ENCODE results near the gene CYLD.

Gene CYLD

DNA sequence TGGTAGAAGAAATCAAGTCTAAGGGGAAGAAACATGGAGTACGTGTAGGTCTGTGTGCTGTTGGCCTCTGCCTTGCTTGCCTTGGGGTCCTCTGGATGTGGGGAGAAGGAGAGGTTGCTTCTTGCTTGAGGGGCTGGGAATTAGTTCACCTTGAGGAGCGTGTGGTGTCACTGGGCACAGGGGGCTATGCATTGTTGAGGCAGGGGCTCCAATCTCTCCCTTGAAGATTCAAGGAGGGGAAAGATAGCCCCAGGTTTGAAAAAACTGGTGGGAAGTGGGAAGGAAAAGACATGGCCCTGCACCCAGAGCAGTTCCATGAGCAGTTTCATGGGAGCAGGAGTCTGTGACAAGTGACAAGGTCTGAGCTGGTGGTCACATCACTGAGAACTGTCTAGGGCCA is 103.4 kb downstream of the CYLD start:
- DNase-seq (ENCODE audit: low spot score) = no peak

- no peak for DNase-seq (ENCODE audit: low spot score)
These were observed 104.6 kb downstream of the CYLD start for GRCh38 chr16:50846511-50846910.

DNA sequence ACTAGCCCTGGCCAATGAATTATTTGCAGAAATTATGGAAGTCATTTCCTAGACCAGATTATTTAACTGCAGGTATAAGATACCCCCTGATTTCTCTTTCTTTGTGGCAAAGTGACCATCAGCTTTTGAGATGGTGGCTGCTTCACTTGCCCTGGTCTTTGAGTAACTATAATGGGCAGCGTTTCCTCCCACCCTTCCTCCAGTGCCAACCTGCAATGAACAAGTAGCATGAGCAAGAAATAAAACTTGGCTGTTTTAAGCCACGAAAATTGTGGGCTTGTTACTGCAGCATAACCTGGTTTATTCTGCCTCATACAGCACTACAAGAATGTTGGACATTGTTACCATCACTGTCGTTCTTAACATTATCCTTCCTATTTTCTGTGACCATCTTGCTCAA is 105.3 kb downstream of the CYLD start:
- DNase-seq (ENCODE audit: low spot score) = no peak

GRCh38 chr16:50848755-50849514 is 107.0 kb downstream of the CYLD start:
- no peak for DNase-seq (ENCODE audit: low spot score)
